Stimulated activated CD8-positive, alpha-beta memory T cell treated with anti-CD3 and anti-CD28 coated beads, Interleukin-7, amount 100 ng/mL, for 1 hour (primary cell): ENCODE results near the gene MEF2C.

ENCODE experiments used
- DNase-seq, 2 donors: peaks; one replicate each; pipeline ENCODE4 v3.0.0-alpha.2; 2020; ENCODE audit warnings: low read depth in 2 of 2

Gene MEF2C

DNA sequence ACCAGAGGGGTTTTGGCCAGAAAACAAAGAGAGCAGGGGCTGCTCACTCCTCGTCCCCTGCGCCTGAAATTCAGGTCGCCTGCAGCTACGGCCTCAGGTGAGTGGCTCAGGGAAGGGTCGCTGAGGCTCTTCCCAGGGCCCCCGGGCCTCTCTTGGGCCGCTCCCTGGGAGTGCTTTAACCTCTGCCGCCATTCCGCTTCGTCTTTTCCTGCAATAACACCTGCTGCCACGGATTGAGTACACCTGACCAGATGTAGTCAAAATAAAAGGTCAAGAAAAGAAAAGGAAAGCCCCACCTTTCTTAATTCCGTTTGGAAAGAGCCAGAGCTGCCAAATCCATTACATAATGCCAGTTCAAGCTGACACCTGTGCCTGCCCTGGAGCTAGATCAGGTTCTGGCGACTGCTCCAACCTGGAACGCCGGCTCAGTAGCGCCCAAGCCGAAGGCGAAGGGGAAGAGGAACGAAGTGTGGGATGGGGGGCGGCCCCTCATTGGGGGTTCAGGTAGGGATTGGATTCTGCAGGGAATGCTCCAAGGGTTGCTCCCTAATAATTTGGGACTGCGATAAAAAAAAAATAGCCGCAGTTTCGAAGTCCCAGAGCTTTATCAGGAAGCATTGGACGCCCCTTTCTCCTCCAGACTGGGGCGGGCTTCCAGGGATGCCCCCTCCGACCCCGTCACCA lies 193.9 kb downstream of the MEF2C start:
- DNase-seq: no peak

DNA sequence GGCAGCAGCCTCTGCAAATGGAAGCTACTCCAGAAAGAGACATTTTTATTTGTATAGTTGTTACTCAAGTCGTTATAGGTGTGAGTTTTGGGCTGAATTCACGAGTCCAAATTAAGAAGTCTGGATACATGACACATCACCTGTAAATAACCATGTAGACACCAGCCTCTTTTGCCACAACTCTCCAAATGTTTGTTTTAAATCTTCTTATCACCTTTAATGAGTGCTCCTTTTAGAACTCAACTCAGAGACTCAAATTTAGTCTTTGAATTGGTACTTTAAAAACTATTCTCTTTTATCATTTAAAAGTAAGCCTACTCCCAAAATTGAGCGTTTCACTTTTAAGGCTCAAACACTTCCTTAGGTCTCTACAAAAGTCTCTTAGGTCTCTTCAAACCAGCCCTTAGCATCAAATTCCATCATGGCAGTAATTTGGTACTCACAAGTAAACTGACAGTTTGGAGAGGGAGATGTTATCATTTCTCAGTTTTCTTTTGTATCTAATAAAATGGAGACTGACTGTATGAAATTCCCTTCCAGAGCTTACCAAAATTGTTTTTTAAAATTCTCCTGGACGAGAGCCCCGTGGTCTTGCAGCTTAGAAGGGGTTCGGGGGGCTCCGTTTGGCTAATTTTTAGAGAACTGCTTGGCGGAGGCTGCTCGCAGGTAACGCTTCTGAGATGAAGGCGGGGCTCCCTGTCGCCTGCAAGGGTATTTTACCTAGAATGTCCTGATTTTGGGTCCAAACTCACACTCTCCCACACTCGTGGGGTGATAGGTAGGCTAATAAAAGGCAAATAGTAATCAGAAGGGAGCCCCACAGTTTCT lies 194.6 kb downstream of the MEF2C start:
- no peak for DNase-seq

DNA sequence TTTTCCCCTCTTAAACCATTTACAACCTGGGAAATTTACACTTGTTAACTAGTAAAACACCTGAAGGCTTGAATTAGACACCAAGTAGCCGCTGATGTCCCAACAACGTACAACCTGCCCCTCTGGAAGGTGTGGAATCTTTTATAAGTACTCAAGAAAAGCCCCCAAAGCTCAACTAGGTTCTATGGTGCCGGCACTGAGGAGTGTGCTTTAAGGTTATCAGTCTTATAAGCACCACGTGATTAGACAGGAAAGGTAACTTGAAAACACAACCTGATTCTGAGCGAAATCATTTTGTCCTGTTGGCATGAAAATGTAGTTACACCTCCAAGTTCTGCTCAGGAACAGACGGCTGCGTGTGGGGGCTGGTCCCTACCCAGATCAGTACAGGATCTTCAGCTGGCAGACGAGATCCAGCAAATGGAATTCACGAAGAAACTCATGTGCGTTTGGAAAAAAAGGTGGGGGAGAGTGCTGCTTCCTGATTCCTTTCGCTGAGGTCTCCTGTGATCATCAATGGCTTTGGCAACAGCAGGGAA lies 195.5 kb downstream of the MEF2C start:
- DNase-seq: no peak

DNA sequence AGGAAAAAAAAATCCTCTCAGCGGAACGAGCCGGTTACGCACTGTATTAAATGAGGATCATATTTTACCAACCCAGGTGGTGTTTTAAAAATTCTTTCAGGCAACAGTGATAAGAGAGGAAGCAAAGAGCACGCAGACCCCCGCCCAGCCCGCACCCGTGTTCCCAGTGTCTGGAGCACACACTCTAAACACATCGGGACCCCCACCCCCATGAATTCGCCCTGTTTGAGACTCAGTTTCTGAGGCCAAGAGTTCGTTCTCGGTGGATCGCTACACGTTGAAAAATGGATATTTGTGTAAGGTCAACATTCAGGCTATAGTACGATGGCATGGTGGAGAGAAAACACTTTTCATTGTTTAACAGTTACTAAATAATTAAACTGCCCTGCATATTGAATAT lies 196.3 kb downstream of the MEF2C start:
- DNase-seq: no peak

DNA sequence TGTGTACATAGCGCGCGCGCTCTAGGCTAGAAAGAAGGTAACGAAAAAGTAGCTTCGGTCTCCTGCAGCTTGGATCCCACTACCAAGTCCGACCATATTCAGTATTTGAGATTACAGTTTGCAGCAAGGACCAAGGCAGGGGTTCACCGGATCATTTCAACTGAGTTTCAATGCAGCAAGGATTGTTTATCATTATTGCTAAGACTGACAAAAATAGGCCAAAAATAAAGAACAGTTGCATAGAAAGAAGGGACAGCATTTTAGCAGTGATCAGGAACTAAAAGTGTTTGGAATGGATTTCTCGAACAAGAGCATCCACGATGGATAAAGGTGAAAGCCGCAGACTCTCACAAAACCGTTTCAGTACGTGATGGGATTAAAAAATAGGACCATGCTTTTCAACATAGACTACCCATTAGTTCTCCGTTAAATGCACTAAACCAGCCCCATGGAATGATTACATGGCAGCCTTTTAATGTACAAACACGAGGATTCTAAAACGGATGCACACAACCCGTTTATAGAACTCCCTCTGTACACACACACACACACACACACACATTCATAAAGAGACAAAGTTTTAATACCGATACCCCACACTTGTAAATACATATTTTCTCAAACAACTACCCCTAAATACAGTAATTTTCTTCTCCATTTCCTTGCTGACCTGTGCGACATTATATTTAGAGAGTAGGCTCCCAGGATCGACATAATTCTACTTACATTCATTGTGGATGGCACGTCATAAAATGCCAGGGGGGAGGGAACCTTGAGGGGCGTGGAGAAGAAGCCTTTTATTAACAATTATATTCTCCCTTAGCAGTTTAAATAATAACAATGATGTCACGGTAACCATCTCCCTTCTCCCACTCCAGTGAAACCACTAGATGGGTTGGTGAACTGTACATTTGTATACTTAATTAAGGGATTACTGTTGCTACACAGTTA lies 197.1 kb downstream of the MEF2C start:
- DNase-seq: no peak

DNA sequence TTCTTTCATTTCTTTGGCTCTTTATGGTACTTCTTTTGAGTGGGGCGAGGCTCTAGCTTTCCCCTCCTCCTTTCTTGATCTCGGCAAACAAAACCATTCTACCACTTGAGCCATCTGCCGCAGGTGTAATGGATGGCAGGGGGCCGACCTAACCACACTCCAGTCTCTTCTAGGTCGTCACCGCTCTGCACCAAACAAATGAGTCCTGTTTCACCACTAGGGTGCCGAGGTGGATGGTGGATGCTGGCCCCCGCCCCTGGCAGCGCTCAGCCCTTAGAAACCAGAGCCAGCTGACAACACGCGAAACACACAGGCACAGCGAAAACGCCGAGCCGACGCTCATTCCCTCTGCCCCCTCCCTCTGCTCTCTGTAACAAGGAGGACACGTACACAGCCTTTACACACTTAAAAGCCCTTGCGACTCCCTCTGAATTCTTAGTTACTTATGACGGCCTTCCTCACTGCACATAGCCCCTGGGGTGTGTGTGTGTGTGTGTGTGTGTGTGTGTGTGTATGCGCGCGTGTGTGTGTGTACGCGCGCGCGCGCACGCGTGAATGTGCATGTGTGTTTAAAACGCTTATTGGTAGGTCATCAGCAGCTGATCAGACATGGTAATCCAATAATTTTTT lies 199.4 kb downstream of the MEF2C start:
- DNase-seq: no peak

DNA sequence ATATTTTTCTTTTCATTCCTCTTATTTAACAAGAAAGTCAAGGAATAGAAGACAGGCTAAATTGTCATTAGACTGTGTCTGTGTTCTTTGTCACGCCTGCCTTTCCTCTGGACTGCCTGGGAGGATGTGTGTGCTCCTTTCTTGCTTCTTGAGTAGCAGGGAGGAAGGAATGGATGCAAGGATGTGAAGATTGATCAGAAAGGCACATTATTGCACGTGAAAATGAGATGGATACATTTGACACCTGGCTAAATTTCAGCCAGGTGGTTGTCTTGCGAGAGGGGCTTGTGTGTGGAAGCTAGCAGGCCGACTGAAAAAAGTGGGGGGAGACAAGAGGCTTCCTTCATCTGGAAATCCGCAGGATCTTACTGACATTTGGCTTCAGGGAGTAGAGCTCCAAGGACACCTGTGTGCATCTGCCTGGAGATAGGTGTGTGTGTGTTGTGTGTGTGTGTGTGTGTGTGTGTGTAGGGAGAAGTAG lies 200.1 kb downstream of the MEF2C start:
- no peak for DNase-seq

DNA sequence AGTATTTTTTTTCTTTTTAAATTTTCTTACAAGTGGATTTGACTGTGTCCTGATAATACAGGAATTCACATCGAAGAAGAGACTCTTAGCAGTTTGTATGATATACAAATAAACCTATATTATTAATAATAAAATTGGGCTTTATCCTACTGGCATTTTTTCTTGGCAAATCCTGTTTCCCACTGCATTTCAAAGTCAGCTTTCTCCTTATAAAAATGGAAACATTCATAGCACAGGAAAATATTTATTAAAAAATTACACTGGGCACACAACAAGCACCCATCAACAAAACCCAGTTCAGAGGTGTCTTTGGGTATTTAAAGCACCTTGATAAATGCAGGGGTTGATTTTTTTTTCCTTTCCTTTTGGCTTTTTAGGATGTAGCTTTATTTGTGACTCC lies 200.9 kb downstream of the MEF2C start:
- DNase-seq: no peak

DNA sequence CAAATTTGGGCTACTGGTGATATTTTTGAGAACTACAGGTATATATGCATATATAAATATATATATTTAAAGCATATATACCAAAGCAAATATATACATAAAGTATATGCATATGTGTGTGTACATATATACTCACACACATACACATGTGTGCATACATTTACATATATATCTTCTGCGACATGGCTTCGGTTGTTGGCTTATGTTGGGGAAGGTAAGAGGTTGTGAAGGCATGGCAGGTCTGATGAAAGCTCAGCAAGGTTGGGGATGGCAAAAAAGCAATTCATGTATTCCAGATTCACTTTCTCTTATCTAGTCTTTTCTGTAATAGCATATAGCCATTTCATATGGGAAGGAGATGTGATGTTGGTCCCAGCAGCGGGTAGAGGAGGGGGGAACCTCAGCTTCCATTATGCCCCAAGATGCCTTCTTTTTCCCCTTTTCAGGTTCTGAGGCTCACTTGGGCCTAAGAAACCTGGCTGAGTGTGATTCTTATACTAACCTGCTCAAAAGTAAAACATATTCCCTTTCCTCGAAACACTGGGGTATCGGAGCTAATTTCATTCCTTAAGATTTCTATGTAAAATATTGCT lies 201.7 kb downstream of the MEF2C start:
- no peak for DNase-seq

DNA sequence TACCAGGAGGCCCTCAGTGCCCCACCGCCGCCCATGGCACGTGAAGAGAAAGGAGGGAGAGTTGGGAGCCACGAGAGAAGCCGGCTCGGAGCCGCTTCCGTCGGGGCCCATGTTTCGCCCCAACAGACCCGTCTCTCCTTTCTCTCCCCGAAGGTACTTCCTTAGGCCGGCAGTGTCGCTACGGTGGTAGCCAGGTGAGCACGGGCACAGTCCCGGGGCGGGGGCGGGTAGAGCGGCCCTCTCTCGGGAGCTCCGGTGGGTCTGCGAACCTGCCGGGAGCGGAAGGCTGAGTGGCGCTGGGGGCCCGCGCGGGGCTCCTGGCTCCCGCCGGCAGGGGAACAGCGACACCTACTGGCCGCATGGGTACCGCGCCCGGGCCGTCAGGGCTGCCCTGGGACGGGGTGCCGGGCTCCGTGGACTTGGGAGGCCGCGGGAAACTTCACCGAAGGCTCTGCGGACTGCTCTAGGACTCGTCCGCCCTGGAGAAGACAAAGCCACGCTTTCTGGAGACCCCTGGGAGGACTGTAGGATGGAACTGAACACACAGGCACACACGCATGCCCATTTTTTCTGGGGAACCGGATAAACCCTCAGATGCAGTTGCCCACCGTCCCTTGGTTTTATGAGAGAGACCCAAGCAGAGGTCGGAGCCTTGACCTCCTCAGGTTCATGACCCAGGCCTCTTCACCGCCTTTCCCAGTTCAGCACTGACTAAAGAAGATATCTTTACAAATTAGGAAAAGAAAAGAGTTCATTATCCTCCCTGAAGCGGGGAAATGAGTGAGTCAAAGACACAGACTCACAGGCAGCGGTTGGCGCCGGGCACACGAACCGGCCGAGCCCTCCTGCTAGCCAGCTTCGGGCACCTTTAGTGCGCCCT lies 202.5 kb downstream of the MEF2C start:
- peak; percentile 56 to 62 for DNase-seq

DNA sequence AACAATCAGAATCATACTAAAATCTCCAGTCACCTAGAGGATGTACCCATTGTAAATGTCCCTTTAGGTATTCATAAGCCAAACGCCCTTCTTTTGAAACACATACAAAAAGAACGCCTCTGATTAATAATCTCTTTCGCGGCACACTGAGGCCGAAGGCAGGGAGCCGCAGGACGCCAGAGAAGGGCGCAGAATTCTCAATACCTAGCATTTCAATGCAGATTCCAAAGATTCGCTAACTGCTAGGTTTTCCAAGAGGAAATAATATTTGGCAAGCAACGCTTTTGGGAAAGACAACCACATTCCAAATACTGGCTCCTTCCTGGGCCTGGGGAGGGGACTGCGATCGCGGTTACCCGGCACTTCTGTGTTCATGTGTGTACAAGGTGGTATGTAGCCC lies 203.3 kb downstream of the MEF2C start:
- no peak for DNase-seq

DNA sequence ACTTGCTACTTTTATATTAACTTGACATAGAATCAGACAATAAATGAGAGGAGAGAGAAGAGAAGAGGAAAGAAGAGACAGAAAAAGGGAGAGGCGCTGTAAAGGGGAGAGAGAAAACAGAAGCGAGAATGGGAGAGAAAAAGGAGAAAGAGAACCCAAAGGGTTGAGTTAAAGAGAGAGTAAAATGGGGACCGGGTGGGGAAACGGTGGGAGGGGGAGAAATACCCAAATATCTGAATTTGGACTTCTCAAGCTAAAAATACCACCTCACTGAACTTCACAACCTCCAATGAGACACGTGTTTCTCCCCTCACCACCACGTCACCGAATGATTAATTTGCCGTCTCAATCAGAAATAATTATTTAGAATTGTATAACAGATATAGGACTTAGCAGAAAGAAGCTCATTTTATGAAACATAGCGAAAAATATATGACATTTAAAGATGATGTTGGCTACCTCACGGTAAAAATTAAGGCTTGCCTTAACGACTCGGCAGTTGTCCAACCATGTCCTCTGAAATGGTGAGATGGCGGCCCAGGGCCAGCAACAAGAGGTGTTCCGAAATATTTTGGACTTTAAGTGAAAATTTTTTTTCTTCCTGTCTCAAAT lies 204.1 kb downstream of the MEF2C start:
- DNase-seq: no peak

DNA sequence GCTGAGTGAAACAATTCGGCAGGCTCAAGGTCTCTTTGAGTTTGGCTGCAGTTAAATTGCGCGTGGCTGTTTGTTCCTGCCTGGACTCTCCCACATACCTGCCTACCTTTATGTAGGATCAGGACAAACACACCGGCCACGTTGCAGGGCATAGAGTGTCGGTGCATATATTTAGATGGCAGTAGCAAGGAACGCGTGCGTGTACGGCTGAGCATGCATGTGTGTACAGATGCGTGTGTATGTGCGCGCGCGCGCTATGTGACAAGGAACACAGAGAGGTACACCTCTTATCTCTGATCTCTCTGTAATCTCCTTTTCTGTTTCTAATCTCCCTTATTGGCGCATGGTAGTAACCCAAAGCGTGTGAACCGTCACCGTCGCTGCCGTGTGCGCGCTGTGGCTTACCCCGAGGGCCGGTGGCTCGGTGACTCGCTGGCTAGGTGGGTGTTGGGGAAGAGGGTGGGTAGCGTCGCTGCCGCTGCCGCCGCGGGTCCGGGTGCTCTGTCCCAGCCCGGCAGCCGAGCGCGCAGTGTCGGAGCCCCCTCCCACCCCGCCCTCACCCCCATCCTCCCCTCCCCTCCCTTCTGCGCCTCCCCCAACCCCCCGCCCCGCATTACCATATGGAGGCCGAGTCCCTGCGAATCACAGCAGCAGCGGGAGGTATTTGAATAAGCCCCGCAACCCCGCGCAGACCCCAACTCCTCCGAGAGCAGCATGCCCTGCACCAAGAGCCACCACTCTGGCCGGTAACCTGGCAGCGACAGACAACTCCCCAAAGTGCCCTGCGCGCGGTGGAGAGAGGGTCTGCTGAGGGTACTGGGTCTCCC lies 204.8 kb downstream of the MEF2C start:
- no peak for DNase-seq

DNA sequence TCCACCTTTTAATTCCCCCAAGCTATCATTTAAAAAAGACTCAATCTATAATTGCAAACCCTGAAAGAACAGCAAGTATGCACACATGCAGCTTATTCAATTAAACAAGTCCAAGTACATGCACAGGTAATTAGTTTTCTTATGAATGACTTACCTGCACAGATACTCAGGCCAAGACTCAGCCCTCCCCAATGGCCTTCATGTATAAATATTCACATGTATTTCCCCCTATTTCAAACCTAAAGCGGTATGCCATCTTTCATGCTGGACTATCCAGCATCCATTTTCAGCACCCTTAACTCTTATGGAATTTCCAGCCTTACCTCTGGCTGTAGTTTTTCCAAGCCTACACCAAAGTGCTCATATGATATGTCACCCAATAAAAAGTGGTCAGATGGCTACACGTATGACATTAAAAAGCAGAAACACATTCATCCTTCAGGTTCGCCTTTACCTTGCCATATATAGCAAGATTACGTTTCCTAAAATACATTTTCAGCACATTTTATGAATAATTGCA lies 205.5 kb downstream of the MEF2C start:
- no peak for DNase-seq

DNA sequence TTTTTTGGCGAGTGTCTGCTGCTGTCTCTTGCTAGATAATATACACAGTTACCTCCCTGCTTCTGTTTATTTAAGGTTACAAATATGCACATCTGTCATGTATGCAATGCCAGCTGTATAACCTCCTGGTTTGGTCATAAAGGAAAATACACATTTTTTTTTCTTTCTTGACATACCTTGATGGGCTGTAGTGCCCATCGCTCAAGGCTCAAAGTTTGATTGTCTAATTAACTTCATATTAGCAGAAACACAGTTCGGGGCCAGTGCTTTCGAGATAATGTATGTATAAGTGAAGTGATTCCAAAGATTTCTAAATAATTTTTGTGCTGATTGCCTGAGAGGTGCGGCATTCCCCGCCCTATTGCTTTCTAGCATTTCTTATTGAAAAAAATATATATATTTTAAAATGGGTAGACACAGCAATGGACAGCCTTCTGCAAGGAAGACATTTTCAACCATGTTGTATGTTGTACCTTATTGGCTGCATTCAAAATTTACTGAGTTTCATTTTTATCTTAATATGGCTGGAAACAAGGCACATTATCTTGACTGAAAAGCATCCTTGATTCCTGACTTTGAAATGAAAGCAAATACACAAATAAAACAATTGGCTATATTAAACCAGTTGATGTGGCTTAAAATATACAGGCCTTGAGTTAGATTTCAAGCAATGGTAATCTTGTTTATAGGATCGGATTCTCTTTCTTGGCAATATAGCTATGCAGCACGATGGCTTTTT lies 206.2 kb downstream of the MEF2C start:
- no peak for DNase-seq

DNA sequence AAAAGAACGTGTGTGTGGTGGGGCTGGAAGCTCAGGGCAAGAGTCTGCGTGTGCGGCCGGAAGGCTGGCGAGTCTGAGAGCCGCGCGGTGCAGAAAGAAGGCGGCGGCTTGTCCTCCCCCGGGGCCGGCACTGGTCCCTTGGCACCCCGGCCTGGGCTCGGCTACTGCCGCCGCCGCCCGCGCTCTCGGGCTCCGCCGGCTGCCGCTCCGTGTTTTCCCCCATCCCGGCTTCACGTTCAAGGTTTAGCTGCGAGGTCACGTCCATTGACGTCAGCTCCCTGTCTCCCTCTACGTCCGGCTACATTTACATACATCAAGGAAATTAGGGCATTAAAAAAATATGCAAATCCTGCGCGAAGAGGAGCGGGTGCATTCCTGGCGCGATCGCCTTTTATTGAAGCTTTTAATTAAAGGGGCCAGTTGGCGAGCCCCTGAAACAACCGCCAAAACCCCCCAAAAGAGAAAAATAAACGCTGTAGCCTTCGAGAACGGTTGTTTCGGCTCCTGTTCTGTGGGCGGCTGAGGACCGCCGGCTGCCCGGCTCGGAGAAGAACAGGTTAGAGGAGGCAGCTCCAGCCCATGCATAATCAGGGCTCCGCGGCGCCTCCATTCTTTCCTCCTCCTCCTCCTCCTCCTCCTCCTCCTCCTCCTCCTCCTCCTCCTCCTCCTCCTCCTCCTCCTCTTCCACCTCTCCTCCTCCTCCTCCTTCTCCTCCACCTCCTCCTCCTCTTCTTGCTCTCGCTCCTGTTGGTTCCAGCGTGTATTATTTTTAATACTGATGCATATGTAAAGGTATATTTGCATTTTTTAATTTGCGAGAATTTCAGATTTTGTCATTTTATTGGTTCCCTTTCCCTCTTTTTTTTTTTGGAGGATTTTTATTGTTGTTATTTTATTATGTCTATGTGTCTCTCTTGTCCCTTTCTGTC lies 207.0 kb downstream of the MEF2C start:
- no peak for DNase-seq
